A549 (cell line): Measurements from ENCODE around the gene XRCC3.

Source experiments
- BHLHE40 ChIP-seq: IDR thresholded peaks from 2 replicates; pipeline ENCODE4 v1.6.1; 2012; ENCODE audit warnings: low read depth, low read length, inconsistent platforms
- CHD2 ChIP-seq: fragments of 150-350 bp; IDR thresholded peaks from 2 replicates; pipeline ENCODE4 v1.6.1; 2014; ENCODE audit warnings: low read length; ENCODE audit not compliant: partially characterized antibody
- CTCF ChIP-seq: fragments of >200 bp; sonication (Bioruptor Twin); formaldehyde crosslinking; IDR thresholded peaks from 3 replicates; pipeline ENCODE4 v1.5.1; 2016
- EP300 ChIP-seq, 2 experiments: fragments of >200 bp; sonication (Bioruptor Twin); formaldehyde crosslinking; IDR thresholded peaks; 2 replicates in 1 of 2; 3 replicates in 1 of 2; pipeline ENCODE4 v1.6.1; 2016 to 2017
- MYC ChIP-seq: IDR thresholded peaks from 2 replicates; pipeline ENCODE4 v1.6.1; 2012; ENCODE audit warnings: mild to moderate bottlenecking, inconsistent platforms, low read length, improper control_type of control experiment, borderline replicate concordance
- PBX3 ChIP-seq: IDR thresholded peaks from 2 replicates; pipeline ENCODE4 v1.6.1; 2012
- POLR2A ChIP-seq: IDR thresholded peaks from 2 replicates; pipeline ENCODE4 v1.6.1; 2012; ENCODE audit warnings: mild to moderate bottlenecking, low read length
- RARB ChIP-seq: fragments of 250-450 bp; sonication (Bioruptor Pico); IDR thresholded peaks from 2 replicates; pipeline ENCODE4 v1.8.0; 2021; ENCODE audit warnings: mild to moderate bottlenecking, moderate library complexity
- RNF2 ChIP-seq: fragments of 200-600 bp; sonication (generic); IDR thresholded peaks from 2 replicates; pipeline ENCODE4 v1.6.1; 2016; ENCODE audit warnings: low read depth, mild to moderate bottlenecking, antibody characterized with exemption, moderate library complexity, borderline replicate concordance

GRCh38 chr14:103716091-103716801 is 995 bp upstream of the XRCC3 start:
- TF ChIP-seq PBX3 (no peak), RNF2 (no peak), CHD2 (no peak), CTCF (no peak), RARB (CRISPR knock-in tag) (no peak), MYC (no peak), BHLHE40 (no peak), POLR2A (no peak), EP300 (IDR thresholded peaks at IDR 0.05) (no peak)
